ENCODE measurements around the gene FAM98B. TPM values are rescaled to one million over a fixed set of nuclear protein-coding genes. Genes with fewer than 3 reads are reported as not detected.

FAM98B gene
- total and polyA plus RNA-seq, 2 experiments from 2014 or later, result 10.1 to 32.5 TPM

- TF ChIP-seq NANOG (IDR thresholded peaks at IDR 0.05; ENCODE audit: borderline replicate concordance) (no peak), ETS1 (IDR thresholded peaks at IDR 0.05) (no peak)
Observed at GRCh38 chr15:38486936-38487335, 33.0 kb downstream of the FAM98B start (continued).

GRCh38 chr15:38487378-38487777 lies 33.5 kb downstream of the FAM98B start:
- Histone ChIP-seq H3F3A (replicated peaks; ENCODE audit: low read depth) (no peaks in the 10 kb centered on the region), H4K20me1 (replicated peaks; ENCODE audit: insufficient read depth) (no peaks in the 10 kb centered on the region; the same call in 1 of the 2 replicates), H3K9me2 (ENCODE audit: insufficient read depth) (no peaks in the 10 kb centered on the region), H3K36me3 (ENCODE audit: insufficient read depth) (no peaks in the 10 kb centered on the region), H3K79me2 (replicated peaks; ENCODE audit: insufficient read depth) (no peaks in the 10 kb centered on the region), H3K4me1 (ENCODE audit: insufficient read depth) (no peaks in the 10 kb centered on the region; the same call in 1 of the 2 replicates), H3K4me3 (no peak overlapping the region), H3K4me2 (no peak overlapping the region), H2AFZ (no peak overlapping the region), H3K27ac (ENCODE audit: low read depth) (no peak overlapping the region), H3K27me3 (ENCODE audit: insufficient read depth) (no peaks in the 10 kb centered on the region)
- Mint-ChIP-seq H3K4me3 (no peak overlapping the region), H3K4me1 (peaks cover 9% of the 10 kb centered on the region), H3K27me3 (ENCODE audit: insufficient read depth, low read depth, poor library complexity) (peaks cover 1% of the 10 kb centered on the region), H3K9me3 (no peaks in the 10 kb centered on the region), H3K27ac (no peak overlapping the region), H3K36me3 (ENCODE audit: low read depth) (no peaks in the 10 kb centered on the region; the same call in 2 of the 3 replicates)
- DNase-seq (ENCODE audit: low spot score) (no peak), ATAC-seq (no peak)
- TF ChIP-seq EZH2phosphoT487 (IDR thresholded peaks at IDR 0.05; ENCODE audit: unreplicated experiment), result no peak
- no peak for TF ChIP-seq ZNF331 (CRISPR knock-in tag; IDR thresholded peaks at IDR 0.05; ENCODE audit: low read depth)
- no peak for TF ChIP-seq JUNB (IDR thresholded peaks at IDR 0.05; ENCODE audit: unreplicated experiment)
- TF ChIP-seq ZNF462 (CRISPR knock-in tag; IDR thresholded peaks at IDR 0.05), result no peak
- no peak for TF ChIP-seq REST (IDR thresholded peaks at IDR 0.05; ENCODE audit: unreplicated experiment)
- no peak for TF ChIP-seq EZH2 (IDR thresholded peaks at IDR 0.05; ENCODE audit: low read depth, unreplicated experiment)
- no peak for TF ChIP-seq ETS1 (IDR thresholded peaks at IDR 0.05)
- no peak for TF ChIP-seq NANOG (IDR thresholded peaks at IDR 0.05; ENCODE audit: borderline replicate concordance)
- TF ChIP-seq ZNF114 (CRISPR knock-in tag; IDR thresholded peaks at IDR 0.05), result no peak
- no peak for TF ChIP-seq STAT1 (IDR thresholded peaks at IDR 0.05; ENCODE audit: unreplicated experiment)
- TF ChIP-seq CREB1 (CRISPR knock-in tag; IDR thresholded peaks at IDR 0.05; ENCODE audit: low read depth), result no peak

Measured in GM23338 (cell line).